Measurements from ENCODE around the gene ACVR1.
"Not testable (repeated sequence)": the region's sequence is repeated elsewhere in the genome, so short reads cannot be mapped to it uniquely, and the experiment has no call there.

ACVR1 gene

DNA sequence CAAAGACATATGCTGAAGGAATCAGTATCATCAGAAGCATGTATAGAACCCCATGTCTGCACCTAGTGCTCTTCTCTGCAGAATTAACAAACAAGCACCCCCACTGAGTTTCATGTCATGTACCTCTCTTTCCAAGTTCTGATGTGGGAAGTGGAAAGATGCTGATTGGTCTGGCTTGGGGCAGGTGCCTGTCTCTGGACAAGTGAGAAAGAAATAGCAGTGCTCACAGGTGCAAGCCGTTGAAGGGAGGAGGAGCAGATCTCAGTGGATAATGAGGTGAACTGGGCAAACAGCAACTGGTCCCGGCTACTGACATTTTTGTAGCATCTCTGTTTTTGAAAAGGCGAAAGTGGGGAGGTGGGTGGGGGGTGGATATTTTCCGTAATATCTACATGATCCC, 17.5 kb upstream of the ACVR1 start:
- DNase-seq, result no peak

GRCh38 chr2:157891643-157892041, 15.5 kb upstream of the ACVR1 start:
- no peak for DNase-seq

DNA sequence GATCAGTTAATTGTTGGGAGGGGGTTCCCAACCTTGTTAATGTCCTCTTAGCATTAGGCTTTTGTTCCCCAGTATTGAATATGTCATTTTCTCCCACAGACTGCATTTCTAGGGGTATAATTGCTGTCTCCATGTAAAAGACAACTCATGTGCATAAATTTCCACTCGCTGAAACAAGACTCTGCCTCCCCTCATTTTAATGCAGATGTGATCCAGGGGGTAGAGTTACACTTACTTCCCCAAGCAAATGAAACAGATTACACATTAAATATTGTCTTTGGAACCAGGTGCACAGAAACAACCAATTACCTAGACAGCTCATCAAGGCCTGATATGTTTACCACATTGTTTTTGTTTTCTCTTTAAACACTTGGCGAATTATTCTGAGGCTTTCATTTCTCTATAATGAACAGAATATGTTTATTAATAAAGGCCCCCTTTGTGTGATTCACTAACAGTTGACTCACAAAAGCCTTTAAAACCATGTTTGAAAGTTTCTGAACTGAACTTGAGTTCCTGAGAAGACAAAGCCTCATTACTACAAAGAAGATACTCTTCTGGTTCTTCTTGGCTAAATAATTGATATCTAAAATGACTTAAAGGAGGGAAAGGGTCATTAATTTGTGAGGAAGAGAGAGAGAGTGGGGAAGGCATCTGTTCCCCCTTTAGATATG, 15.0 kb upstream of the ACVR1 start:
- DNase-seq, result no peak

GRCh38 chr2:157887946-157888345, 11.8 kb upstream of the ACVR1 start:
- DNase-seq, result no peak

DNA sequence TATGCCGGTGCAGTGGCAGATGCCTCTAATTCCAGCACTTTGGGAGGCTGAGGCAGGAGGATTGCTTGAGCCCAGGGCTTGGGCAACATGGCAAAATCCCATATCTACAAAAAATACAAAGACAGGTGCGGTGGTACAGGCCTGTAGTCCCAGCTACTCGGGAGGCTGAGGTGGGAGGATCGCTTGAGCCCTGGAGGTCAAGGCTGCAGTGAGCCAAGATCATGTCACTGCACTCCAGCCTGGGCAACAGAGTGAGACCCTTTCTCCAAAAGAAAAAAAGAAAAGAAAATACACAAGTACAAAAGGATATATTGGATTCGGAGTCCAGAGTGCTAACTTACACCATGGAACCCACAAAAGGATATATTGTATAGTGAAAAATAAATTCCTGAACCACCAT, 8.4 kb upstream of the ACVR1 start:
- DNase-seq, result not testable (repeated sequence)

DNA sequence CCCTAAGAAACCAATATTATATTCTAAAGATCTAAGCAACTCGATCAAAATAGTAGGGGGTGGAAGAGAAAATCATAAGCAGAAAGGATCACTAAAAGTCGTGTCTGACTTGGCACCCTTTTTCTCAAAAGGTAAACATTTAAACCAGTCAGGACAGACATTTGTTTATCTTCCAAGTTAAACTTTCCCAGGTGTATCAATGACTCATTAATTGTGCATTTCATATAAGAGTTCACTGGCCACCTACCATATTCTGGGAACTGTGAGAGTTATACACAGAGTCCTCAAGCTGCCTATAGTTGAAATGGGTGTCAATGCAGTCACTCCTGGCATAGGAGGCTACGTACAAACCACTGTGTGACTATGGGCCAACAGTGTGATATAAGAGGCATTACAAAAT, 4.8 kb upstream of the ACVR1 start:
- no peak for DNase-seq

- no peak for DNase-seq
These were observed 1.8 kb upstream of the ACVR1 start for GRCh38 chr2:157877761-157878400.

DNA sequence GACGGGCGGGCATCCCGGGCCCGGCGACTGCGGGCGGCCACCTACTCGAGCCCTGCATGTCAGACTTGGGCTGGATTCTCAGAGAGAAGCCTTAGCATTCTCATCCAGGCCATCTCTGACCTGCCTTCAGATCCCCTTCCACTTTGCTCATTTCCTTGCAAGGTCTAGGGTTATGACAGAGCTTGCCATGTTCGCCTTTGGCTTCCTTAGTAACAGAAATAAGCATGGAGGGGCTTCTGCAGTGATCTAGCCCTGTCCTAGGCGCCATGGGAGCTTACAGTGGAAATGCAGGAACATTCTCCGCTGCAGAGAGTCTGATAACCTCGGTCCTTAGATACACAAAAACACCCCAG, 632 bp upstream of the ACVR1 start:
- no peak for DNase-seq

DNA sequence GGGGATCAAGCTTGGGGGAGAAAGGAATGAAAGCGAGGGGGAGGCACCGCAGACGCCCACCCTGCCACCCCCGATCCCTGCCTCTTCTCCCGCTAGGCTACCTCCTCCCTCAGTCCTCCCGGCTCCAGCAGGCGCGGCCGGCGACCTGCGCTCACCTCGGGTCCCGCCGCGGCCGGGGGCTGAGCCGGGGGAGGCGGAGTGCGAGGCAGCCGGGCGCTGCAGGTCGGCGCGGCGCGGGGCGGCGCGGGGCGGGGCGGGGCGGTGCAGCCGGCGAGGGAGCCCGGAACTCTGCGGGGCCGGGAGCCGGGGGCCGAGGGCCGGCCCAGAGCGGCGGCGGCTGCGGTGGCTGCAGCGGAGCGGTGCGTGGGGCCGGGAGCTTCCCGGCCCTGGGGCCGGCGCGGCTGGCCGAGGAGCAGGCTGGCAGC, 477 bp downstream of the ACVR1 start:
- DNase-seq, result peak; percentile 54

DNA sequence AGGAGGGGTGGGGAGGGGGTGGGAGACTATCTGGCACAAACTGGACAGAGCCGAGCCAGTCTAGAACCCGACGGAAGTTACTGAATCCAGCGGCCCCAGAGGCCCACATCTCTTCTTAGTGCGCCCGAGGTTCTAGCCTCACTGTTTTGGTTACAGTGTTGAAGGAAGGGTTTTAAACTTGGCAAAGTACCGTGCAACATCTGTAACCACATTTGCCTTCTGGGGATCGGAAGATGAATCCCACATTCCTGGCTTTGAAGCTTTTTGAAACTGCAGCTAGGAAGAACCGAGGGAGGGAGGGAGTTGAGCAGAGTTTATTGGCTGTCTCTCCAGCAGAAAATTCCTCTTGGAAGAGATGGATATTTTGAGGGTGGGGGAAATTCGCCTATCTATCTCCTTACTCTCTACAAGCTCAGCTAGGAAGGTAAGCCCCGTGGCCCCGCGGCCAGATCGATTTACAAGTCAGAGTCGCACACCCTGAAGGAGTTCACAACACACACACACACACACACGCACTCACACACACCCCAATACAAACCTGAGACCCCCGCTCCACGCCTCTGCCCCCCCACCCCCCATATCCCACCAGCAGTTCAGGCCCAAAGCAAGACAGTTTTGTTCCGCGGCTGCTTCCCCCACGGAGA, 1.0 kb downstream of the ACVR1 start:
- peak; percentile 35 for DNase-seq

GRCh38 chr2:157874348-157874747, 1.8 kb downstream of the ACVR1 start:
- no peak for DNase-seq

DNA sequence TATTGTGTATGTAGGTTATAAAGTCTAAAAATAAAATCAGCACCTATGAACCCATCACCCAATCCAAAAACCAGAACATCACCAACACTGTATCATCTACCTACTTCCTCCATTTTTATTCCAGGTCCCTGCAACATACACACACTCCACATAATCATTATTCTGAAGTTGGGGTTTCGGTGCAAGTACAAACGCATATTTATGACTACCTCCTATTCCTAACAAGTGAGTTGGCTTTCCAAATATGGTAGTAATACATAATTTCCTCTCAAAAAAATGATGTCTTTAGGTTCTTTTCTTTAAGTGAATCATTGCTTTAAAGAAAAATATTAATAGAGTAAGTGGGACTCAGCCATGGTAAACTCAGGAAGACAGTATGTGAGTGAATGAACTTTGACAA, 3.3 kb downstream of the ACVR1 start:
- no peak for DNase-seq

GRCh38 chr2:157871415-157871814, 4.7 kb downstream of the ACVR1 start:
- DNase-seq, result no peak

- DNase-seq, result no peak
These were observed 7.1 kb downstream of the ACVR1 start for GRCh38 chr2:157868993-157869392.

DNA sequence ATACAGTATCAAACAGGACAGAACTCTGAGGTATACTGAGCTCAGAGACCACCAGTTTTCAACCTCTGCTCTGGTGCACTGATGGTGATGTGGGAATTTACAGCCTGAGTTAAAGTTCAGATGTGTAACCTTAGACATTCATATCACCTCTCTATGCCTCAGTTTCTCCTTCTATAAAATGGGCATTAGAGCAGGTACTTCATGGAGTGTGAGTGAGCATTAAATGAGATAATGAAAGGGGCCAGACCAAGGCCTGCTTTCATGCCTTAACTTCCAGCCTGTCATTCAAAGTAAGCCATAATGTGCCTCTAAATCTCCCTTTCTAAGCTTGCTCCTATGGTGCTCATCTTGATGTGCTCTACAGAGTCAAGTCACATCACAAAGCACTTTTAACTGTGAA, 8.4 kb downstream of the ACVR1 start:
- DNase-seq, result no peak

- DNase-seq, result no peak
These were observed 9.2 kb downstream of the ACVR1 start for GRCh38 chr2:157866666-157867642.

GRCh38 chr2:157866202-157866601, 9.9 kb downstream of the ACVR1 start:
- DNase-seq, result no peak

- DNase-seq, result no peak
These were observed 11.2 kb downstream of the ACVR1 start for GRCh38 chr2:157864857-157865430.

- no peak for DNase-seq
These were observed 17.3 kb downstream of the ACVR1 start for GRCh38 chr2:157858846-157859245.

GRCh38 chr2:157857881-157858280, 18.2 kb downstream of the ACVR1 start:
- no peak for DNase-seq

DNA sequence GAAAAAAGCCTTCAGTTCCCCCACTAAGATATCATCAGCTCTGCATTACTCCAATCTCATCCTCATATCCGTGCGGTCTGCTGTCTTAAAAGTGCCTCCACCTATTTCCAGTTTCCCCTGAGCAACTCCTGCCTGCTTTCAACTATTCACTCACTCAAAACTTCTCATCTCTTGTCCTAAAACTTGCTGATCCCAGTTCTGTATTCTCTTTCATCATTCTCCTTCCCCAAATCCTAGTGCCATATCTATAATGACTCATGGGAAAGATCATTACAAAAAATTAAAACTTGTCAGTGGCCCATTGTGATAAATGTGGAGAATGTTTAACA, 20.0 kb downstream of the ACVR1 start:
- no peak for DNase-seq

- no peak for DNase-seq
These were observed 22.3 kb downstream of the ACVR1 start for GRCh38 chr2:157853820-157854219.

DNA sequence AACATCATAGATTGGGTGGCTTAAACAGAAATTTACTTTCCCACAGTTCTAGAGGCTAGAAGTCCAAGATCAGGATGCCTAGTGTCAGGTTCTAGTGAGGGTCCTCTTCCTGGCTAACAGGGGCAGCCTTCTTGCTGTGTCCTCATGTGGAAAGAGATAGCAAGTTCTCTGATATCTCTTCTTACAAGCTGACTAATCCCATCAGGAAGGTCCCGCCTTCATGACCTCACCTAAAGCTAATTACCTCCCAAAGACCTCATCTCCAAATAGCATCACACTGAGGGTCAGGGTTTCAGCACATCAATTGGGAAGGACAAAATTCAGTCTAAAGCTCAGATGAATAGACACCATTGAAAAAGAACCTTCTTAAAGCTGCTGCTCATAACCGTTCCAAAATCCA, 22.9 kb downstream of the ACVR1 start:
- no peak for DNase-seq

Data from T1000 (cell line).